Trophoblast cell (in vitro differentiated cells and primary cell): ENCODE measurements around the gene TTC23L.
A peak's percentile ranks its signal among the peaks of the same experiment; 100 is the strongest.

ENCODE experiments used
- DNase-seq, 2 donors: peaks; one replicate each; pipeline ENCODE4 v3.0.0-alpha.2; 2016
- H2AFZ ChIP-seq: 2 replicates; pipeline ENCODE4 v1.6.1; 2013; ENCODE audit warnings: low read length, moderate library complexity, mild to moderate bottlenecking; ENCODE audit not compliant: insufficient read depth, poor library complexity
- H2AK5ac ChIP-seq: 2 replicates; pipeline ENCODE4 v1.6.1; 2013; ENCODE audit warnings: mild to moderate bottlenecking, low read length
- H2BK120ac ChIP-seq: 2 replicates; pipeline ENCODE4 v1.6.1; 2013; ENCODE audit warnings: low read length, mild to moderate bottlenecking, moderate library complexity; ENCODE audit not compliant: insufficient read depth, poor library complexity
- H2BK12ac ChIP-seq: 2 replicates; pipeline ENCODE4 v1.6.1; 2013; ENCODE audit warnings: mild to moderate bottlenecking, low read length, moderate library complexity
- H2BK5ac ChIP-seq: 2 replicates; pipeline ENCODE4 v1.6.1; 2013; ENCODE audit warnings: low read length, low read depth, moderate library complexity, mild to moderate bottlenecking; ENCODE audit not compliant: poor library complexity
- H3K14ac ChIP-seq: 2 replicates; pipeline ENCODE4 v1.6.1; 2013; ENCODE audit warnings: mild to moderate bottlenecking, low read length
- H3K18ac ChIP-seq: 2 replicates; pipeline ENCODE4 v1.6.1; 2013; ENCODE audit warnings: mild to moderate bottlenecking, low read length
- H3K23ac ChIP-seq: 2 replicates; pipeline ENCODE4 v1.6.1; 2013; ENCODE audit warnings: low read length
- H3K27ac ChIP-seq: 2 replicates; pipeline ENCODE4 v1.5.1; 2013; ENCODE audit warnings: low read depth, mild to moderate bottlenecking, inconsistent platforms, low read length, moderate library complexity
- H3K27me3 ChIP-seq: 2 replicates; pipeline ENCODE4 v1.6.1; 2013; ENCODE audit warnings: inconsistent platforms, mild to moderate bottlenecking, low read length, moderate library complexity; ENCODE audit not compliant: insufficient read depth
- H3K36me3 ChIP-seq, 2 experiments: 1 replicate in 1 of 2; 2 replicates in 1 of 2; pipeline ENCODE4 v1.6.1; 2013; ENCODE audit warnings: low read length in 2 of 2, mild to moderate bottlenecking in 2 of 2, moderate library complexity in 1 of 2; ENCODE audit not compliant: insufficient read depth in 2 of 2, control insufficient read depth in 1 of 2
- H3K4ac ChIP-seq: 2 replicates; pipeline ENCODE4 v1.6.1; 2013; ENCODE audit warnings: low read depth, mild to moderate bottlenecking, low read length, moderate library complexity
- H3K4me1 ChIP-seq, 2 experiments: 1 replicate in 1 of 2; 2 replicates in 1 of 2; pipeline ENCODE4 v1.6.1; 2013; ENCODE audit warnings: low read length in 2 of 2, mild to moderate bottlenecking in 2 of 2, moderate library complexity in 1 of 2; ENCODE audit not compliant: insufficient read depth in 2 of 2, control insufficient read depth in 1 of 2
- H3K4me2 ChIP-seq: 2 replicates; pipeline ENCODE4 v1.6.1; 2013; ENCODE audit warnings: inconsistent platforms, mild to moderate bottlenecking, low read length, moderate library complexity
- H3K4me3 ChIP-seq: 2 replicates; pipeline ENCODE4 v1.5.1; 2013; ENCODE audit warnings: mild to moderate bottlenecking, low read depth, low read length, inconsistent platforms
- H3K79me1 ChIP-seq: one replicate; pipeline ENCODE4 v1.6.1; 2013; ENCODE audit warnings: low read length
- H3K79me2 ChIP-seq: 2 replicates; pipeline ENCODE4 v1.6.1; 2013; ENCODE audit warnings: low read length, mild to moderate bottlenecking; ENCODE audit not compliant: control insufficient read depth, insufficient read depth, poor library complexity
- H3K9ac ChIP-seq: 2 replicates; pipeline ENCODE4 v1.6.1; 2013; ENCODE audit warnings: mild to moderate bottlenecking, low read length
- H3K9me3 ChIP-seq: 2 replicates; pipeline ENCODE4 v1.6.1; 2013; ENCODE audit warnings: low read depth, mild to moderate bottlenecking, control low read depth, inconsistent platforms, low read length; ENCODE audit not compliant: insufficient read depth
- H4K12ac ChIP-seq: 2 replicates; pipeline ENCODE4 v1.6.1; 2013; ENCODE audit warnings: low read depth, mild to moderate bottlenecking, low read length, moderate library complexity
- H4K8ac ChIP-seq: 2 replicates; pipeline ENCODE4 v1.6.1; 2013; ENCODE audit warnings: low read depth, mild to moderate bottlenecking, low read length, moderate library complexity
- H4K91ac ChIP-seq: one replicate; pipeline ENCODE4 v1.6.1; 2013; ENCODE audit warnings: low read depth, mild to moderate bottlenecking, low read length, moderate library complexity
- WGBS: extraction: QIAGEN DNeasy Blood & Tissue Kit; methylation state at CpG from one replicate; pipeline ENCODE4 v1.1.7; 2013; ENCODE audit warnings: missing lambda C conversion rate; ENCODE audit not compliant: insufficient read length, insufficient coverage; ENCODE audit errors: extremely low coverage; 5-methylcytosine and 5-hydroxymethylcytosine counted together

TTC23L gene

GRCh38 chr5:34929720-34930461, 90.9 kb downstream of the TTC23L start:
- Histone ChIP-seq H2AK5ac (peak overlapping the region; percentile 90), H4K12ac (peak overlapping the region; percentile 97), H4K8ac (peak overlapping the region; percentile 98), H2BK12ac (peak overlapping the region; percentile 83), H2AFZ (peak overlapping the region; percentile 95), H2BK120ac (peak overlapping the region; percentile 96), H3K36me3 (peaks cover 3 to 16% of the 10 kb centered on the region in 2 experiments), H3K4me2 (peak overlapping the region; percentile 80), H3K79me2 (peaks cover 10% of the 10 kb centered on the region), H4K91ac (peak overlapping the region; percentile 92), H2BK5ac (peak overlapping the region; percentile 98), H3K9me3 (no peaks in the 10 kb centered on the region), H3K4ac (peak overlapping the region; percentile 92), H3K18ac (peak overlapping the region; percentile 99), H3K4me3 (peak overlapping the region; percentile 84), H3K23ac (no peak overlapping the region), H3K14ac (peak overlapping the region; percentile 98), H3K27me3 (no peaks in the 10 kb centered on the region), H3K4me1 (peaks cover 3 to 5% of the 10 kb centered on the region in 2 experiments), H3K9ac (peak overlapping the region; percentile 66), H3K79me1 (peaks cover 5% of the 10 kb centered on the region), H3K27ac (peak overlapping the region; percentile 99)
- DNase-seq, result peak; percentile 94 to 95
- no CpG with 5 or more reads among the region's 70 CpGs for WGBS

GRCh38 chr5:34930462-34930844, 91.5 kb downstream of the TTC23L start:
- Histone ChIP-seq H3K4me1 (peaks cover 3 to 5% of the 10 kb centered on the region in 2 experiments), H4K8ac (no peak overlapping the region), H3K18ac (no peak overlapping the region), H2AK5ac (no peak overlapping the region), H3K36me3 (peaks cover 3 to 14% of the 10 kb centered on the region in 2 experiments), H3K4ac (no peak overlapping the region), H3K79me1 (peaks cover 5% of the 10 kb centered on the region), H2BK5ac (no peak overlapping the region), H2AFZ (no peak overlapping the region), H3K9me3 (no peaks in the 10 kb centered on the region), H4K91ac (no peak overlapping the region), H3K27ac (peak overlapping the region; percentile 99), H2BK12ac (no peak overlapping the region), H2BK120ac (no peak overlapping the region), H3K4me3 (peak overlapping the region; percentile 84), H3K14ac (no peak overlapping the region), H3K23ac (no peak overlapping the region), H3K9ac (peak overlapping the region; percentile 25), H4K12ac (no peak overlapping the region), H3K4me2 (peak overlapping the region; percentile 80), H3K27me3 (no peaks in the 10 kb centered on the region), H3K79me2 (peaks cover 10% of the 10 kb centered on the region)
- no peak for DNase-seq
- no CpG with 5 or more reads among the region's 3 CpGs for WGBS

- H2AFZ ChIP-seq, result no peak overlapping the region
- no peak overlapping the region for H3K23ac ChIP-seq
- peaks cover 3 to 12% of the 10 kb centered on the region in 2 experiments for H3K36me3 ChIP-seq
- H3K4me3 ChIP-seq, result no peak overlapping the region
- no peak overlapping the region for H3K9ac ChIP-seq
- no peak overlapping the region for H3K14ac ChIP-seq
- H2BK5ac ChIP-seq, result no peak overlapping the region
- peaks cover 10% of the 10 kb centered on the region for H3K79me2 ChIP-seq
- peak overlapping the region; percentile 71 for H3K4ac ChIP-seq
- H2AK5ac ChIP-seq, result no peak overlapping the region
- WGBS, result no CpG with 5 or more reads among the region's 4 CpGs
- no peaks in the 10 kb centered on the region for H3K9me3 ChIP-seq
- peak overlapping the region; percentile 80 for H3K4me2 ChIP-seq
- no peak overlapping the region for H4K8ac ChIP-seq
- no peak overlapping the region for H2BK12ac ChIP-seq
- H4K12ac ChIP-seq, result no peak overlapping the region
- H3K79me1 ChIP-seq, result peaks cover 5% of the 10 kb centered on the region
- H2BK120ac ChIP-seq, result no peak overlapping the region
- no peaks in the 10 kb centered on the region for H3K27me3 ChIP-seq
- no peak overlapping the region for H4K91ac ChIP-seq
- DNase-seq, result no peak
- H3K4me1 ChIP-seq, result peaks cover 3 to 5% of the 10 kb centered on the region in 2 experiments
- no peak overlapping the region for H3K18ac ChIP-seq
- H3K27ac ChIP-seq, result no peak overlapping the region
Measured at GRCh38 chr5:34930870-34931269, 91.9 kb downstream of the TTC23L start.

- Histone ChIP-seq H3K27me3 (no peaks in the 10 kb centered on the region), H3K18ac (no peak overlapping the region), H3K9ac (no peak overlapping the region), H2AFZ (no peak overlapping the region), H3K27ac (no peak overlapping the region), H2AK5ac (no peak overlapping the region), H2BK12ac (no peak overlapping the region), H3K4me3 (no peak overlapping the region), H3K4me1 (peaks cover 3 to 5% of the 10 kb centered on the region in 2 experiments), H3K79me2 (peaks cover 10% of the 10 kb centered on the region), H3K23ac (no peak overlapping the region), H4K12ac (no peak overlapping the region), H4K91ac (no peak overlapping the region), H3K9me3 (no peaks in the 10 kb centered on the region), H3K4me2 (no peak overlapping the region), H3K36me3 (peaks cover 14 to 21% of the 10 kb centered on the region in 2 experiments), H4K8ac (no peak overlapping the region), H3K14ac (no peak overlapping the region), H3K79me1 (peaks cover 5% of the 10 kb centered on the region), H3K4ac (no peak overlapping the region), H2BK5ac (no peak overlapping the region), H2BK120ac (no peak overlapping the region)
- WGBS, result no CpG with 5 or more reads among the region's 2 CpGs
- DNase-seq, result no peak
Measured at GRCh38 chr5:34932947-34933346, 94.0 kb downstream of the TTC23L start.
